GM21526 (cell line): Measurements from ENCODE around the gene SNX19.
A peak's percentile ranks its signal among the peaks of the same experiment; 100 is the strongest.
"Not testable (repeated sequence)": the region's sequence is repeated elsewhere in the genome, so short reads cannot be mapped to it uniquely, and the experiment has no call there.

Experiments used
- ATAC-seq: cut with Tn5 transposase; IDR thresholded peaks from one replicate; pipeline ENCODE4 v1.9.1; 2021; ENCODE audit warnings: moderate library complexity; ENCODE audit not compliant: unreplicated experiment, low FRiP score

The SNX19 gene, protein sequence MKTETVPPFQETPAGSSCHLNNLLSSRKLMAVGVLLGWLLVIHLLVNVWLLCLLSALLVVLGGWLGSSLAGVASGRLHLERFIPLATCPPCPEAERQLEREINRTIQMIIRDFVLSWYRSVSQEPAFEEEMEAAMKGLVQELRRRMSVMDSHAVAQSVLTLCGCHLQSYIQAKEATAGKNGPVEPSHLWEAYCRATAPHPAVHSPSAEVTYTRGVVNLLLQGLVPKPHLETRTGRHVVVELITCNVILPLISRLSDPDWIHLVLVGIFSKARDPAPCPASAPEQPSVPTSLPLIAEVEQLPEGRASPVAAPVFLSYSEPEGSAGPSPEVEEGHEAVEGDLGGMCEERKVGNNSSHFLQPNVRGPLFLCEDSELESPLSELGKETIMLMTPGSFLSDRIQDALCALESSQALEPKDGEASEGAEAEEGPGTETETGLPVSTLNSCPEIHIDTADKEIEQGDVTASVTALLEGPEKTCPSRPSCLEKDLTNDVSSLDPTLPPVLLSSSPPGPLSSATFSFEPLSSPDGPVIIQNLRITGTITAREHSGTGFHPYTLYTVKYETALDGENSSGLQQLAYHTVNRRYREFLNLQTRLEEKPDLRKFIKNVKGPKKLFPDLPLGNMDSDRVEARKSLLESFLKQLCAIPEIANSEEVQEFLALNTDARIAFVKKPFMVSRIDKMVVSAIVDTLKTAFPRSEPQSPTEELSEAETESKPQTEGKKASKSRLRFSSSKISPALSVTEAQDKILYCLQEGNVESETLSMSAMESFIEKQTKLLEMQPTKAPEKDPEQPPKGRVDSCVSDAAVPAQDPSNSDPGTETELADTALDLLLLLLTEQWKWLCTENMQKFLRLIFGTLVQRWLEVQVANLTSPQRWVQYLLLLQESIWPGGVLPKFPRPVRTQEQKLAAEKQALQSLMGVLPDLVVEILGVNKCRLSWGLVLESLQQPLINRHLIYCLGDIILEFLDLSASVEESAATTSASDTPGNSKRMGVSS

DNA sequence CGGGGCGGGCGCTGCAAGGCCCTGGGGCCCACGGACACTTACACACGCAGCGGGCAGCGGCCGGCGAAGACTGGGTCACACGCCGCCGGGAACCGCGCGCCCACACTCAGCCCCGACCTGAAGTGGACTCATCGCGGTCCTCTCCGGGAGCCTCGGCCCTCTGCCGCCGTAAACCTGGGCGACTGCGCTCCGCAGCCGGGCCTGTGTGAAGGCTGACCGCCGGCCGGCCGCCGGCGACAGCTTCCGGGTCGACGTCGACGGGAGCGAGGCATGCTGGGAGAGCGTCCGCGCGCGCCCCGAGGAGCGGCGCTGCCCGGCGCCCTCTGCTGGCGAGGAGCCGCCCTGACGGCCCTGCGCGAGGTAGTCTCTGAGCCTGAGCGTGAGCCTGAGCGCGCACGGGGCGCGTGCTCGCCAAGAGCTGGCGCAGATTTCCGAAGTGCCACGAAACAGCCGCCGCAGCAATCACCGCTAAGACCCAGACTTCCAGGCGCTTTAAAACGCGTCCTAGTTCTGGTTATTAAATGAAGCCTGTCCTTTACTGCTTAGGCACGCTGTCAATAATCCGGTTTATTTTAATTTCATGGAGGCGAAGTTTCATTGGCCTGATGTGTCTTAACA, at the start of gene SNX19:
Gene SNX19 (minus strand): TSS at position 242 of the 618 bp plus-strand sequence. CDS start 540 bp downstream, outside the sequence.
- ATAC-seq, result peak; percentile 100

DNA sequence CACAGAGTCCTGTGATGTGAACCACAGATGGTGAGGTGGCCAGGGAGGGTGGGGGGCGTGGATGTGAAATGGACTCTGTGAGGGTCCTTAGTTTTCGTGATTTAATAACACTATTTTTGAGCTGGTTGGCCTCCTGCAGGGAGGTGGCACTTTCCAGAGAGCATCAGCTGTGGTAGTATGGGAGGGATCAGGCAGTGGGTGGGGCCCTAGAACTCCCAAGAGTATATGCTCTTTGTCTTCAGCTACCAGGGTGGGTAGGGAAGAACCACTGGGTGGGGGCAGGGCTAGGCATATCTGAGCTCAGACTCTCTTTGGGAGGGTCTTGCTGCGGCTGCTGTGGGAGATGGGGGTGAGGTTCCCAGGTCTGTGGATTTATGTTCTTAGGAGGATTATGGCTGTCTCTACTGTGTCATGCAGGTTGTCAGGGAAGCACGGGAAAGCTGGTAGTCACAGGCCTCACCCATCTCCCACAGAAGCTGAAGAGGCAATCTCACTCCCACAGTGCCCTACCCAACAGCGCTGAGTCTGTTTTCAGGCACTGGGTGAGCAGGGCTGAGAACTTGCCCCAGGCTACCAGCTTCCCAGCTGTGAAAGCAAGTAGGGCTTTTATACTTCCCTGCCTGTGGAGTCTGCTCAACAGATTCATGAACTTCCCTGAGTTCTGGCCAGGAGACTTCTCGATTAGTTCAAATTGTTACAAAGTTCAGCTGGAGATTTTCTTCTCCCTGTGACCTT, 47.9 kb upstream of the SNX19 start:
- no peak for ATAC-seq

DNA sequence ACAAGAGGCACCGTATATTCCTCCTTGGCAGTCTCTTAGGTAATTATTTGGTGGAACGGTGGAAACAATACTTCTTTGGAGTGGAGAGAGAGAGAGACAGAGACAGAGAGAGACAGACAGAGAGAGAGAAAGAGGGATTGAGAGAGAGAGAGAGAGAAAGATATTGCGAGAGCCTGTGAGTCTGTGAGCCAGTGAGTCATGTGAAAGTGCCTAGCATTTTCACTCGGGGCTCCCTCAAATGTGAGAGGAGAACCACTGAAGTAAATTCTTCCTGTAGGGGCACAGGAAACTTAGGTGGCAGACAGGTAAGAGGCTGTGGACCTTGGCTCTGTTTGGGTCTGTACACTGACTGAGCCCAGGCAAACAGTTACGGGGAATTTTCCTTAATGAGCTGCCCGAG, 31.6 kb upstream of the SNX19 start:
- ATAC-seq, result no peak

DNA sequence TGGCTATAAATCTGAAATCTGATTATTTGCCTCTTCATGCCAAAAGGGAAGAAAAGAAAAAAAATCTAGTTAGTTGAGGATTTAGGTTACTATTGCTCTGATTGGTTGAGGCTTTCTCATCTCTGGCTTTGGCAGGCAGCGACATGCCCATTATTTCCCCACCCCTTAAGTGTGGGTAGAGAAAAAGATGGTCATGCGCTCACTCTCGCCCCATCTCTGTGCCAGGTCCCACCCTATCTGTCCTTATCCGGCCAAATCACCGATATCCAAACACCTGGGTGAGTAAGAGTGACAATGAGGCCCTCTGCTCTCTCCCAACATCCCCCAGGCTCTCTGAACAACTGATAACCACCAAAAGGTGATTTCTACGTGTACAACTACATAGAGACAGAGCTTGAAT, 31.2 kb upstream of the SNX19 start:
- no peak for ATAC-seq

DNA sequence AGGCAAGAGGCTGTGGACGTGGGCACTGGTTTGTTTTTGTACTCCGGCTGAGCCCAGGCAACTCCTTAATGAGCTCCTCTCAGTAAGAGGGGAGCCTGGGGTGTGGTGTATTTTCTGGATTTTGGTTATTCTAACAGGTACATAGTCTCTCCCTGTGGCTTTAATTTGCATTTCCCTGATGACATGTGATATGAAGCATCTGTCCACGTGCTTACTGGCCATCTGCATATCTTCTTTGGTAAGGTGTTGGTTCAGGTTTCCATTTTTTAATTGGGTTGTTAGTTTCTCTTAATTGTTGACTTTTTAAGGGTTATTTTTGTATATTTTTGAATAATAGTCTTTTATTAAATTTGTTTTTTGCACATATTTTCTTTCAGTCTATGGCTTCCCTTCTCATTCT, 30.8 kb upstream of the SNX19 start:
- ATAC-seq, result no peak

DNA sequence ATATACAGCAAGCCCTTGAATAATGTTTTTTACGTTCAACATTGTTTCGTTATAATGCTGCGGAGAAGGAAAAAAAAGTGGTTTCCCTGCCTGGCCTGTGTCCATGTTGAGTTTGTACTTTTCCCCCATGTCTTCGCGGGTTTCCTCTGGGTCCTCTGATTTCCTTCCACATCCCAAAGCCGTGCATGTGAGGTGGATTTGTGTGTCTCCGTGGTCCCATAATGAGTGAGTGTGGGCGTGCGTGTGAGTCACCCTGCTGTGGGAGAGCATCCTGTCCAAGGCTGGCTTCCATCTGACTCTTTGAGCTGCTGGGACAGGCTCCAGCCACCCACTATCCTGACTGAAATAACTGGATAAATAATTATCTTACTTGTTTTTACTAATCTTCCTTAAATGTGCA, 29.6 kb upstream of the SNX19 start:
- no peak for ATAC-seq

DNA sequence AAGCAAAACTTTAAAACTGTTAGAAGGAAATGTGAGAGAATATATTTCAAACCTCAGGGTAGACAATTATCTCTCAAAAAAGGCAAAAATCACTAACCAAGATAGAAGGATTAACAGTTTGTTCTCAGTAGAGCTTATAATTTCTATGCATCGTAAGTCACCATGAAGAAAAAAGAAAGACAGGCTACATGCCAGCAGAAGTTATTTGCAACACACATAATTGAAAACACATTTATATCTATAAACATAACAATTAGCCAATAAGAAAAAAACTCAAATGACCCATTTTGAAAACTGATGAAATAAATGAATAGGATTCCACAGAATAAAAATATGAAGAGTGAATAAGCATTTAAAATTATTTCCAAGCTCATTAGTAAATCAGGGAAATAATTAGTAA, 24.4 kb upstream of the SNX19 start:
- no peak for ATAC-seq

DNA sequence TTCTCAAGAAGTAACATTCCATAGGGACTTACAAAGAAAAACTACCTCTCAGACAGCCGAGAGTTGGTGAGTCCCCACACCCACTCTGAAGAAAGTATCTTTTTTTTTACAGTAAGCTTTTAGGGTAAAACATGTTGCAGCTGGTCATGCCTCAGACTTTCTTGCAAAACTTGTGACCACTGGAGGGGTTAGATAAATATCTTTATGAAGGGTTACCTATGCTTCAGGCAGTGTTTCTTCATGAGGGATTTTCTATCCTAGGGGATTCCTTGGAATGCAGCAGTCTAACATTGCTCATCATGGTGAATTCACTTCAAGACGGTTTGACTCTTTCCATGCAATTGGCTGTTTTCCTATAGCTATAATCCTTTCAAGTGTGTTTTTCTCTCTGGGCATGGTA, 20.8 kb upstream of the SNX19 start:
- no peak for ATAC-seq

DNA sequence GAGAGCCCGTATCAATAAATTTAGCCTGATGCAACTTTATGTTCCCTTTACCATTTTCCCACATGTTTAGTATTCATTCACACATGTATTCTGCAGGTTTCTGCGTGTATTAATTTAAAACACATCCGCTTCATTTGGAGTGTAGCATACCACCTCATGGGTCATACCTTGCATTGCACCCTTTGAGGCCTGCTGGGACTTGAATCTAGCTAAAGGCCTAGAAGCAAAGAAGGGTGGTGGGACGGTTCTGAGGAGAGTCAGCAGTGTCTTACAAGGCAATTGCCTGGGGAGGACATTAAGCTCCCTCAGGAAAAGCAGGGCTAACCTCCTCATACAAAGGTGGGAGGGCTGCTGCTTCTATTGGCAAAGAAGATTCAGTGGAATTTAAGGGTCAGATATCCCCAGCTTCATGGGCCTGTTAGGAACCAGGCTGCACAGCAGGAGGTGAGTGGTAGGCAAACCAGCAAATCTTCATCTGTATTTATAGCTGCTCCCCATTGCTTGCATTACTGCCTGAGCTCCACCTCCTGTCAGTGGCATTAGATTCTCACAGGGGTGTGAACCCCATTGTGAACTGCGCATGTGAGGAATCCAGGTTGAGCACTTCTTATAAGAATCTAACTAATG, 15.9 kb upstream of the SNX19 start:
- ATAC-seq, result no peak

DNA sequence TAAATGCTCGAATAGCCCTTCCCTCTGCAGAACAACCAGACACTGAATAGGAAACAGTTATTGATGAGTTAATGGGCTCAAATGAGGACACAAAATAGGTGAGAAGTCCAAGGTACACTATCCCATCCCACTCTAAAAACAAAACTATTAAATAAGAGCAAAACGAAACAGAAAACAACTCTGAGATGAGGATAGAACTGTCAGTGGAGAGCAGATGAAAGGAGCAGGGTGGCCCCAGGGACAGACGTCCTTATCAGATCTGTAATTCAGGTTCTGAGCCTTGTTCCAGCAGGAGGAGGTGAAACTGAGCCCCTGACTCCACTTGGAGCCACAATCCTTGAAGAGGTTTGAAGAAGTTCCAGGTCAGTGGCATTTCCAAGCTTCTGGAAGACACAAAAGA, 8.5 kb upstream of the SNX19 start:
- no peak for ATAC-seq

DNA sequence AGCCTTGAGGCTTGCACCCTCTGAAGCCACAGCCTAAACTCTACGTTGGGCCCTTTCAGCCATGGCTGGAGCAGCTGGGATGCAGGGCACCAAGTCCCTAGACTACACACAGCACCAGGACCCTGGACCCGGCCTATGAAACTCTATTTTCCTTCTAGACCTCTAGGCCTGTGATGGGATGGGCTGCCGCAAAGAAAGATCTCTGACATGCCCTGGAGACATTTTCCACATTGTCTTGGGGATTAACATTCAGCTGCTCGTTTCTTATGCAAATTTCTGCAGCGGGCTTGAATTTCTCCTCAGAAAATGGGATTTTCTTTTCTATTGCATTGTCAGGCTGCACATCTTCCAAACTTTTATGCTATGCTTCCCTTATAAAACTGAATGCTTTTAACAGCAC, 4.3 kb upstream of the SNX19 start:
- ATAC-seq, result not testable (repeated sequence)

DNA sequence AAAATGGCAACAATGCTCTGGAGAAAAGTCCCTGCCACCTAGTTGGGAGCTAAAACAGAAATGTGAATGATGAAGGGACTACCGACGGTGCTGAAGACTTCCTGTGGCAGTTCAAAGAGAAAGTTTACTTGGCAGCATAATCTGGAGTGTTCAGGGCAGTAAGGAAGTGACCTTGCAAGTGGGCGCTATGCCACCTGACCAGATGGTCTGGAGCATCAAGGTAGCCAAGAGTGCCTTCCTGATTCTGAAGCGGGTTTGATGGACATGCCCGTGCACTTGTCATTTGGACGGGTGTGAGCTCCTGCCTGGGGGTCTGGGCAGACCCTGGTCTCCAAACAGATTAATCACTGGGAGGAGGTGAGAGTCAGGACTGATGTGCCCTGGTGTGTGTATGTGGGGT, 1.8 kb upstream of the SNX19 start:
- ATAC-seq, result no peak

DNA sequence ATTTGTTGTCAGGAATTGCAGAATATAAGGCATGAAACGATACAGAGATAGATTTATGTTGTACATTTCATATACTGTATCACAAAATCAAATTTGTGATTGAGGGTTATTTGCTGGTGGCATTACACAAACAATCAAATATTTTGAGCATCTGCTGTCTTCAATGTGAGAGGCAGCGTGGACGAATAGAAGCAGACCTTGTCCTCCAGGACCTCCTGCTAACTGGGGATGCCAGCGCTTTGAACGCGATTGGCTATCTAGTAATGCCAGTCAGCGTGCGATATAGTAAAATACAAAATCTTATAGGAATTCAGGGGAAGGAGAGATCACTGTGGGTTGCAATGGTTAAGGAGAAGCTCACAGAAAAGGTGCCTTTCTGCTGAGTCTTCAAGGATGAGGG, 631 bp upstream of the SNX19 start:
- ATAC-seq, result no peak

DNA sequence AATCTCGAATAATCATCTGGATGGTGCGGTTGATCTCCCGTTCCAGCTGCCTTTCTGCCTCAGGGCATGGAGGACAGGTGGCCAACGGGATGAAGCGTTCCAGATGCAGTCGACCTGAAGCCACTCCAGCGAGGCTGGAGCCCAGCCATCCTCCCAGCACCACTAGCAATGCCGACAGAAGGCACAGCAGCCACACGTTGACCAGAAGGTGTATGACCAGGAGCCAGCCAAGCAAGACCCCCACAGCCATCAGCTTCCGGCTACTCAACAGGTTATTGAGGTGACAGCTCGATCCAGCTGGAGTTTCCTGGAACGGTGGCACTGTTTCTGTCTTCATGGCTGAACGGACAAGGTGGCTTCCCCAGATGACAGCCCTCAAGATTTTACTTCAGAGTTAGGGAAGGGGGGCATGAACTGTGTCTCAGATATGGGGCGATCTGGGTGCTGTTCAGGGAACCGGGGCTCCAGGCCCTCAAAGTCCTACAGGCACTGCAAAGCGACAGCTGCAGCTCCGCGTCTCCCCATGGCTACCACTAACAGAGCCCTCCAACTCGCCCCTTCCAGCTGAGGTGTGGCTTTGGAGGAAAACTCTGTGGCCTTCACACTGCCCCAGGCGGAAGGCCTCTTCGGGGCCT, 559 bp downstream of the SNX19 start:
- ATAC-seq, result peak; percentile 29

DNA sequence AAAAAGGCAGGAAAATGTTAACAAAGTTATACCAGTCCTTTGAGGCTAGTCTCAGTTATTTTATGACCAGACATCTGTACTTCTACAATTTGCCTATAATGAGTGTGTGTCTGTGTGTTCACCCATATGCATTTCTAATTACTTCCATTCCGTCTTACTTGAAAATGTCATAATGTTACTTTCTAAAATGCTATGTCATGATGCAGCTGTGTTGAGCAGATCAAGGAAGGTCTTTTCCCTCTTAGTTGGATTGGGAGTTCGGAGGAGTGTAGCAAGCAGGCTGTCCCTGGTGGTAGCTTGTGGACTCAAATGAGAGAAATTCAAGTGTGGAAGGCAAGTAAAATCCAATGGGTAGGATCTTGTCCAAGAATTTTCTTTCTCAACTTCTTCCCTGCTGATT, 3.0 kb downstream of the SNX19 start:
- no peak for ATAC-seq

DNA sequence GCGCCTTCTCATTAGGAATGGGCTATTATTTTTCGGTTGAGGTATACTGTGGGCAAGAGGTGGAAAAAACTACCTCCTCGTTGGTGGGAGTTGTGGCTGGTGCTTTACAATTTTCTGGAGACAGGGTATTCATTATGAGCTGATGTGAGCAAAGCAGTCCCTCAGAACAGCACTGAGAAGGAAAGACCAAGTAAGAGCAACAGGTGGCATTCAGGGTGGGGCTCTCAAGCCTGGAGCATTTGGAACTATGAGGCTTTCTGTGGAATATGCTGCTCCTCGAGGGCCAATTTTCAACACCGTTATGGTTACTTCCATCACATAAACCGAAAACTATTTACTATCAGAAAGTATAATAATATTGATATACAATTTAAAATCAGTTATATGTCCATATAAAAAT, 3.7 kb downstream of the SNX19 start:
- ATAC-seq, result no peak

DNA sequence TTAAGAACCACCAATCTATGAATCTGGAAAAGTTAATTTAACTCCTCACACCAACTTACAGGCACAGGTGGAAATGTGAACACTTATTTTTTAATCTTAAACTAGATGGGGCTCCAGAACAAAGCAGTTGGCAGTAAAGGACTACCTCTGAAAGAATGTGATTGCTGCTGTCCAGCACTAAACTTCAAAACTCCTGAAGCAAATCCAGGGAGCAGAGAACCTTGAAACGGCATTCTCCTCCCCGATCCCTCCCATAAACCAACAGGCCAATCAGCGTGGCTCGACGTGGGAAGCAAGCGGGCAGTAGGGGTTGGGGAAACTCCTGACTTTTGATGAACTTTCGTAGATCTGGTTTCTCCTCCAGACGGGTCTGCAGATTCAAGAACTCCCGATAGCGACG, 5.0 kb downstream of the SNX19 start:
- no peak for ATAC-seq

DNA sequence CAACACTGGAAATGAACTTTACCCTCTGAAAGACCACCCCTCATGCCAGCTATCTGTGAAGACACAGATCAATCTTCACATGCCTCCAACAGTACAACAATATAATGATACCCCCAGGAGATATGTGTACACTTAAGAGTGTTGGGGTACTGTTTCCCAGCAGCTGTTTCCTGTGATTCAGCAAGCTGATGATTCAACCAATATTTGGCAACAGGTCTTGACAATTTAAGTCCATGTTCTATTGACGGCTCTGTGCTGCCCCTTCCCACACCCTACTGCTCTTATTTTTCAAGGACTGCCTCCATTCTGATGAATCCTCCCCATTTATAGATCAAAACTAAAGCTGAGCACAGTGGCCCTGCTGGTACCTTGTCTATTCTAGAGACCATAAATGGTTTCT, 6.6 kb downstream of the SNX19 start:
- no peak for ATAC-seq

DNA sequence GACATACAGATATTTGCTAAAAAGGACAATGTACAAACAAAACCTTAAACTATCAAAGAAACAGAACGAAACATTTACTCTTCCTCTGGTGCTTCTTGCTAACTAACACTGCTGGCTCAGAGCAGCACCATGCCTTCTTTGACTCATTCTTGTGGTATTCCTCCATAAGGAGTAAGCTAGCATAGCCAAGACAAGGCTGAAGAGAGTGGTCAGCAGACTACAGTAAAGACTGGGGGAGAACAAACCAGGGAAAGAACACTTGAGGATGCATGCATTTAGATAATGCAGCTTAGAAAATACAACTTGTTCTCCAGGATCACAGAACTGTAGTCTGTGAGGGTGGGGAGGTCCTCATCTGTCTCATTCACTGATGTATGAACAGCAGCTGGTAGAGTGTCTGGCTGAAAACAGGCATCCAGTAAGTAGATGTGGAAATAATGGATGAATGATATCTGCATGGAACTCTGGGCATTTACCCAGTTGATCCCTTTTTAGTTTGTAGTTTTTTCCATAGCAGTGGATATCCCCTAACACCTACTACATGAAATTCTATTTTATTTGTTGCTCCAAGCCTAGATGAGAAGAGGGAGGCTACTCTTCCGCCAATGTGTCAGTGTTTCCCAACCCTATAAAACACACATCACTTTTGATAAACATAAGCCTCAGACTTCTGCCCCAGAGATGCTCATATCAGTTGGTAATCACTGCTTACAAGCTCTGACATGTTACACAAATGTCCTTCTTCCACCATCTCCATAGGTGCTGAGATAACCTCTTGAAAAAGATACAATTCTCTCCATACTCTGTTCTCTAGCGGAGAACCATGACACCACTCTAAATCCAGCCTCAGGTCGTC, 7.3 kb downstream of the SNX19 start:
- ATAC-seq, result no peak
